Smooth muscle cell (in vitro differentiated cells): ENCODE measurements around the gene MARCHF3. TPM values are rescaled to one million over a fixed set of nuclear protein-coding genes. Genes with fewer than 3 reads are reported as not detected.
"Not testable (repeated sequence)": the region's sequence is repeated elsewhere in the genome, so short reads cannot be mapped to it uniquely, and the experiment has no call there.

ENCODE experiments used
- DNase-seq: peaks from one replicate; lab custom pipeline; 2025; ENCODE audit not compliant: unreplicated experiment; lab: John Stamatoyannopoulos, UW
- H2AFZ ChIP-seq: fragments of 200-600 bp; sonication (generic); 2 replicates; pipeline ENCODE4 v1.6.0; 2016; ENCODE audit warnings: antibody characterized with exemption, low read depth, mild to moderate bottlenecking
- H3F3A ChIP-seq: fragments of 200-600 bp; sonication (generic); 2 replicates; pipeline ENCODE4 v1.6.0; 2017; ENCODE audit warnings: antibody characterized with exemption, low read depth
- H3K27ac ChIP-seq: fragments of 200-600 bp; sonication (generic); 2 replicates; pipeline ENCODE4 v1.5.1; 2016; ENCODE audit warnings: low read depth, mild to moderate bottlenecking
- H3K27me3 ChIP-seq: fragments of 200-600 bp; sonication (generic); 2 replicates; pipeline ENCODE4 v1.6.1; 2016; ENCODE audit warnings: low read depth, mild to moderate bottlenecking
- H3K36me3 ChIP-seq: fragments of 200-600 bp; sonication (generic); 2 replicates; pipeline ENCODE4 v1.5.1; 2016; ENCODE audit warnings: low read depth
- H3K4me1 ChIP-seq: fragments of 200-600 bp; sonication (generic); 2 replicates; pipeline ENCODE4 v1.5.1; 2016; ENCODE audit warnings: low read depth
- H3K4me2 ChIP-seq: fragments of 200-600 bp; sonication (generic); 2 replicates; pipeline ENCODE4 v1.6.0; 2016; ENCODE audit warnings: mild to moderate bottlenecking
- H3K4me3 ChIP-seq: fragments of 200-600 bp; sonication (generic); 2 replicates; pipeline ENCODE4 v1.5.1; 2016; ENCODE audit warnings: mild to moderate bottlenecking
- H3K79me2 ChIP-seq: fragments of 200-600 bp; sonication (generic); 2 replicates; pipeline ENCODE4 v1.6.0; 2016; ENCODE audit warnings: low read depth, mild to moderate bottlenecking
- H3K9ac ChIP-seq: fragments of 200-600 bp; sonication (generic); 2 replicates; pipeline ENCODE4 v1.6.0; 2016; ENCODE audit warnings: low read depth
- H3K9me3 ChIP-seq: fragments of 200-600 bp; sonication (generic); replicated peaks from 2 replicates; pipeline ENCODE4 v1.5.1; 2016; ENCODE audit warnings: low read depth
- H4K20me1 ChIP-seq: fragments of 200-600 bp; sonication (generic); 2 replicates; pipeline ENCODE4 v1.6.0; 2016; ENCODE audit warnings: low read depth
- WGBS: methylation state at CpG from one replicate; pipeline ENCODE4 v1.1.7; 2016; ENCODE audit warnings: low lambda C conversion rate; 5-methylcytosine and 5-hydroxymethylcytosine counted together
- polyA plus RNA-seq: library from polyadenylated mRNA; unstranded; fragments of >200 nt; fragmentation: Nextera tagmentation; extraction: Ambion mirVana; gene quantifications from 2 replicates; pipeline ENCODE4 v1.2.1, GENCODE V29; 2016
- total RNA-seq: library from RNA; depleted of rRNA; stranded (reverse); fragments of >200 nt; gene quantifications from 2 replicates; pipeline ENCODE4 v1.2.3, GENCODE V29; 2014
- TF ChIP-seq, protein P1 (sequence below): fragments of 200-600 bp; sonication (generic); IDR thresholded peaks from 2 replicates; pipeline ENCODE4 v1.5.1; 2017; ENCODE audit warnings: borderline replicate concordance, mild to moderate bottlenecking, antibody characterized with exemption; ENCODE audit not compliant: insufficient read depth, poor library complexity, severe bottlenecking

The MARCHF3 gene
- total and polyA plus RNA-seq, 2 experiments from 2014 or later: 17.8 to 30.8 TPM

GRCh38 chr5:127019928-127020327 lies 10.4 kb downstream of the MARCHF3 start:
- H3K27ac ChIP-seq: no peak overlapping the region
- H3K4me1 ChIP-seq: no peaks in the 10 kb centered on the region
- no peak overlapping the region for H3K4me3 ChIP-seq
- no peaks in the 10 kb centered on the region for H3K36me3 ChIP-seq
- TF ChIP-seq, protein P1, sequence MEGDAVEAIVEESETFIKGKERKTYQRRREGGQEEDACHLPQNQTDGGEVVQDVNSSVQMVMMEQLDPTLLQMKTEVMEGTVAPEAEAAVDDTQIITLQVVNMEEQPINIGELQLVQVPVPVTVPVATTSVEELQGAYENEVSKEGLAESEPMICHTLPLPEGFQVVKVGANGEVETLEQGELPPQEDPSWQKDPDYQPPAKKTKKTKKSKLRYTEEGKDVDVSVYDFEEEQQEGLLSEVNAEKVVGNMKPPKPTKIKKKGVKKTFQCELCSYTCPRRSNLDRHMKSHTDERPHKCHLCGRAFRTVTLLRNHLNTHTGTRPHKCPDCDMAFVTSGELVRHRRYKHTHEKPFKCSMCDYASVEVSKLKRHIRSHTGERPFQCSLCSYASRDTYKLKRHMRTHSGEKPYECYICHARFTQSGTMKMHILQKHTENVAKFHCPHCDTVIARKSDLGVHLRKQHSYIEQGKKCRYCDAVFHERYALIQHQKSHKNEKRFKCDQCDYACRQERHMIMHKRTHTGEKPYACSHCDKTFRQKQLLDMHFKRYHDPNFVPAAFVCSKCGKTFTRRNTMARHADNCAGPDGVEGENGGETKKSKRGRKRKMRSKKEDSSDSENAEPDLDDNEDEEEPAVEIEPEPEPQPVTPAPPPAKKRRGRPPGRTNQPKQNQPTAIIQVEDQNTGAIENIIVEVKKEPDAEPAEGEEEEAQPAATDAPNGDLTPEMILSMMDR: no peak
- no peaks in the 10 kb centered on the region for H3K9me3 ChIP-seq
- peaks cover 8% of the 10 kb centered on the region for H3K79me2 ChIP-seq
- no peak overlapping the region for H3K4me2 ChIP-seq
- DNase-seq: no peak
- no peaks in the 10 kb centered on the region for H4K20me1 ChIP-seq
- H3K27me3 ChIP-seq: no peaks in the 10 kb centered on the region
- 72% methylated on average over 1 of the region's 1 CpG for WGBS
- no peak overlapping the region for H2AFZ ChIP-seq
- no peak overlapping the region for H3K9ac ChIP-seq
- H3F3A ChIP-seq: no peaks in the 10 kb centered on the region

- H3F3A ChIP-seq, H3K9me3 ChIP-seq, H3K9ac ChIP-seq, H2AFZ ChIP-seq, H3K27ac ChIP-seq, H3K36me3 ChIP-seq, H3K4me2 ChIP-seq, H3K79me2 ChIP-seq, H3K4me3 ChIP-seq, H3K4me1 ChIP-seq, DNase-seq, H4K20me1 ChIP-seq, H3K27me3 ChIP-seq: not testable (repeated sequence)
- 100% methylated on average over 4 of the region's 4 CpGs for WGBS
Observed at GRCh38 chr5:127016722-127017121, 13.6 kb downstream of the MARCHF3 start.

- no peak overlapping the region for H3K4me2 ChIP-seq
- H4K20me1 ChIP-seq: no peaks in the 10 kb centered on the region
- no peaks in the 10 kb centered on the region for H3K79me2 ChIP-seq
- H3F3A ChIP-seq: no peaks in the 10 kb centered on the region
- no peak overlapping the region for H3K9ac ChIP-seq
- H3K4me1 ChIP-seq: peaks cover 3% of the 10 kb centered on the region
- WGBS: 82% methylated on average over 4 of the region's 4 CpGs
- H3K27ac ChIP-seq: no peak overlapping the region
- H3K4me3 ChIP-seq: no peak overlapping the region
- no peak overlapping the region for H2AFZ ChIP-seq
- TF ChIP-seq, protein P1: no peak
- H3K27me3 ChIP-seq: no peaks in the 10 kb centered on the region
- H3K36me3 ChIP-seq: no peaks in the 10 kb centered on the region
- DNase-seq: no peak
- no peaks in the 10 kb centered on the region for H3K9me3 ChIP-seq
Observed at GRCh38 chr5:127015716-127016115, 14.6 kb downstream of the MARCHF3 start.

DNA sequence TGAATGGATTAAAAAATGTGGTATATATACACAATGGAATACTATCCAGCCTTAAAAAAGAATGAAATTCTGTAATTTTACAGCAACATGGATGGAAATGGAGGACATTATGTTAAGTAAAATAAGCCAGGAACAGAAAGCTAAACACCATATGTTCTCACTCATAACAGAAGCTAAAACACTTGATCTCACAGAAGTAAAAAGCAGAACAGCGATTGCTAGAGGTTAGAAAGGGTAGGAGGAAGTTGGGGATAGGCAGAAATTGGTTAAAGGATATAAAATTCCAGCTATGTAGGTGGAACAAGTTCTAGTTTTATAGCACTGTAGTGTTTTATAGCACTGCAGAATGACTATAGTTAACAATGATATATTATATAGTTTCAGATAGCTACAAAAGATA lies 15.8 kb downstream of the MARCHF3 start:
- WGBS: 98% methylated on average over 1 of the region's 1 CpG
- peaks cover 5% of the 10 kb centered on the region for H3K79me2 ChIP-seq

More for the DNA sequence above, 15.8 kb downstream of the MARCHF3 start:
- no peak overlapping the region for H3K4me2 ChIP-seq
- no peaks in the 10 kb centered on the region for H3K9me3 ChIP-seq
- DNase-seq: no peak
- H3F3A ChIP-seq: no peaks in the 10 kb centered on the region
- H3K27ac ChIP-seq: no peak overlapping the region
- H3K4me1 ChIP-seq: peaks cover 3% of the 10 kb centered on the region
- no peak overlapping the region for H3K9ac ChIP-seq
- TF ChIP-seq, protein P1: no peak
- no peaks in the 10 kb centered on the region for H4K20me1 ChIP-seq
- H2AFZ ChIP-seq: no peak overlapping the region
- no peak overlapping the region for H3K4me3 ChIP-seq
- H3K36me3 ChIP-seq: no peaks in the 10 kb centered on the region
- no peaks in the 10 kb centered on the region for H3K27me3 ChIP-seq
